HG03571 (cell line): ENCODE results near the gene JMY.

Experiments
- ATAC-seq: cut with Tn5 transposase; IDR thresholded peaks from one replicate; pipeline ENCODE4 v1.9.1; 2021; ENCODE audit not compliant: unreplicated experiment

The JMY gene

GRCh38 chr5:79285285-79285684, 49.4 kb downstream of the JMY start:
- no peak for ATAC-seq

DNA sequence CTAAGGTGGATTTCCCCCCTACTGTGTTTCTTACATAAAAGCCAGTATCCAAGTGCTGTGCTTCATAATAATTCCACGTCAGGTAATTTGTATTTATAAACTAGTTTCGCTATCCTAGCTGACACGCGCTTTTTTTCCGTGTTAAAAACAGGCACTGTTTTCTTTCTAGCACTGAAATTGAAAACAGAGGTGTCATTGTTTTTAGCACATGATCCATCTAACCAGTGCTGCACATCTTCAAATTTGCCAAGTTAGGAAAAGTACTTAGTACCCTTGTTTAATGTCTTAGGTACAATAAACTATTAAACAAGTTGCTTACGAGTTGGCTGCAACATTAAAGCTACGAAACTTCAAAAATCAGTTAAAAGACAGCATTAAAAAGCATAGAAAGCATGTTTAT, 49.9 kb downstream of the JMY start:
- no peak for ATAC-seq

DNA sequence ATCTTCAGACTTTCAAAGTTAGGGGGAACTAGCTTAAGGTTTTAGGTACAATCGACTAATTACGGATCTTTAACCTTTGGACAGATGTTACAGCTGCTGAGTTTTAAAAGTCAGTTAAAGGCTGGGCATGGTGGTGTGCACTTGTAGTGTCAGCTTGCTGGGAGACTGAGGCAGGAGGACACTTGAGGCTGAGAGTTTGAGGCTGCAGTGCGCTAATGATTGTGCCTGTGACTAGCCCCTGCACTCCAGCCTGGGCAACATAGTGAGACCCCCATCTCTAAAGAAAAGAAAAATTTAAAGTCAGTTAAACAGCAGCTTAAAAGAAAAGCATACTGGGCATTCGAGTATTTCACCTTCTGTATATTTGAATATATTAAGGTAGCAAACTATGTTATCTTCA, 51.4 kb downstream of the JMY start:
- no peak for ATAC-seq

- ATAC-seq, result no peak
These were observed 52.0 kb downstream of the JMY start for GRCh38 chr5:79287907-79288306.

- ATAC-seq, result no peak
These were observed 59.1 kb downstream of the JMY start for GRCh38 chr5:79295029-79295428.

DNA sequence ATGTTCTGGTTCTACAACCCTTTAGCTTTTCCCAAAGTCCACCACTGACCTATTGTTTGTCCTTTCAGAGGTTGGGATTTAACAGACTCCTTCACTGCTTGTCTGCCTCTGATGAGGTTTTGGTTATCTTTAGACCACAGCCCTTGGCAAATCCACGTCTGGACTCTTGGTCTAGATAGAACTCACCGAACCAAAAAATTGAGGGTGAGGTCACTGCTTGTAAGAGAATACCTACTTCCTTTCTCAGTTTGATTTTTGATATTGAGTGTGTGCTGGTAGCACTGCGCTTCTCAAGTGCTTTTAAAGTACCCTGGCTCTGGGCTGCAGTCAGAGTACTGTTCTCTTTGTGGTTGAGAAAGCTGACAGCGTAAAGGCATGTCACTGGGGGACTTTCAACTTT, 61.7 kb downstream of the JMY start:
- ATAC-seq, result no peak

DNA sequence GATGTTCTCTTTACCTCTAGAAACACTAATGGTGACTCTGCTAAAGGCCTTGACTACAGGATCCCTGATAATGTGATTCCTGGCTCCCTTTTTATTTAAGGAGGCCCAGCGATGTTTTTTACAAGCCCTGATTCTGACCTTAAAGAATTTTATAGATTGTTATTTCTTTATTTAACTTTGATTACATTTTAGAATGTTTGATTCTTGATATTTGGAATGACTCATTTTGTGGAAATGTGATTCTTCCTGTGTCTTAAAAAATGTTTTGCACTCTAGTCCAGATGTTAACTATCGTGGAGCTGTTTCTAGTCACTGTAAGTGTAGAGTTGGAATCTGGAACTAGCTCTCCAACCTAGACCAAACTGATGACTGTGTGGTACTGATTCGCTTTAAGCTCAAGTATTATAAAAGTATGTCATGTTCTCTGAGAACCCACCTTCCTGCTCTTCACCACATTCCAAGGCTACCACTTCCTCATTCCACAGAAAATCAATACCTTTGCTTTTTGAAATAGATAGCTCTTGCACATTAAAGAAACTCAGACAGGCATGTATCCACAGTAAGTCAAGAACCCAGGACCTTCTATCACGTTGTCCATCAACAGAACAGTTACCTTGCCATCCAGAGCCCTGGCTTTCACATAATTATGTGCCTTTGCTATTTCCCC, 65.2 kb downstream of the JMY start:
- ATAC-seq, result no peak

DNA sequence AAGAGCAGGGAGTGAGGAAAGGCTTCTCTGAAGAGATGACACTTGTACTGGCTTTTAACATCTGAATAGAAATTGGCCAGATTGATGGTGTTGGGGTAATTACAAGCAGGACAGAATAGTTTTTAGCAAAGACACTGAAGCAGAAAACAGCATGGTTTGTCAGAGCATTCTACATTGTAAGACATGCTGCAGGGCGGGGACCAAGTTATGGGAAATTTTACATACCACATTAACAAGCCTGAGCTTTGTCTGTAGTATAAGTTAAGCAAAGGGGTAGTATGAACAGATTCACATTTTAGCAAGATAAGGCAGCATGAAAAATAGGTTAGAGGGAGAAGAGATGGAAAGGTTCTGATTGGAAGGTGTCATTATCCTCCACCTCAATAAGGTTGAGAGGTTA, 66.5 kb downstream of the JMY start:
- ATAC-seq, result no peak

GRCh38 chr5:79305706-79306105, 69.8 kb downstream of the JMY start:
- ATAC-seq, result no peak

GRCh38 chr5:79318935-79319614, 83.1 kb downstream of the JMY start:
- no peak for ATAC-seq

DNA sequence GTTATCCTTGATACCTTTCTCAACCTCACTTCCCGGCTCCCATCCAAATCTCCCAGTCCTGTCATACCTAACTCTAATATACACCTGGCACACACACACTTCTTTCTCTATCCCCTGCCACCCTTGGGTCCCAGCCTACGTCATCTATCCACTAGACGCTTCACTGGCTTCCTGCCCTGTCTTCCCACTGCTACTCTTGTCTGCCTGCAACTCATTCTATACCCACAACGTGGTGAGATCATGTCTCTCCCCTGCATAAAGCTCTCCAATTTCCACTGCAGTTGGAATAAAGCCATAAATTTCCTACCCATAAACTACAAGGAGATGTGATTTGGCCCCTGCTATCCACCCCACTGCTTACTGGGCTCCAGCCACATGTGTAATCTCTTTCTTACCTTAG, 93.5 kb downstream of the JMY start:
- ATAC-seq, result no peak

GRCh38 chr5:79330071-79330470, 94.1 kb downstream of the JMY start:
- no peak for ATAC-seq

GRCh38 chr5:79333852-79334557, 98.1 kb downstream of the JMY start:
- no peak for ATAC-seq

DNA sequence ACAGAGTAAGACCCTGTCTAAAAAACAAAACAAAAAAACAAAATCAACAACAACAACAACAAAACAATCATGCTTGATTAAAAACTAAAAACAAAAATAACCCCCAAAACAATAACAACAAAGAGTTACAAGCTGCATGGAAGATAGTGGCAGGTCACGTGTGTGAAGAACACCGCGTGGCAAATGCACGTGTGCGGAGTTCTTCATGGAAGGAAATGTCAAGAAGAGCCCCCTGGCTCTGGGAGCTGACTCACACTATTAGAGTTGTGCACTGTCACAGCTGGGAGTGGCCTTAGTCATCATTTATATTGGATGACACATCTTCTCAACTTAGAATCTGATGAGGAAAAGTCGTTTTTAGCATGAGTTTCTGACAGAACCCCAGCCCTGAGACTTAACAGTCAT, 110.5 kb downstream of the JMY start:
- no peak for ATAC-seq

DNA sequence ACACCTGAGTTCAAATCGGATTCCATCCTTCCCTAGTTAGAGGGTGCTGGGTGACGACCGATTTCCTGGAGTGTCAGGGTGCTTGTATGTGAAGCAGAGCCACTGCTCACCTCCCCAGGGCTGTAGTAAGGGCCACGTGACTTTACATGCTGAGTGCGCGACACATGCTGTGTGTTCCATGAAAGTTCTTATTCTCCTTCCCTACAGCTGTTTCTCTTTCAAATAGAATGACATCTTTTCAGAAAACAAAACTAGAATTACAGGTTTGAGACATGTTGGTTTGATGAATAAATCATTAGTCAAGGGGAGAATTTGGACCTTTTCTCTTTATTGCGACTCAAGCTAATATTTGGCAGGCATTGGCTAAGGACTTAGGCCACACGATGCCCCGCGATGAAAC, 113.1 kb downstream of the JMY start:
- no peak for ATAC-seq

DNA sequence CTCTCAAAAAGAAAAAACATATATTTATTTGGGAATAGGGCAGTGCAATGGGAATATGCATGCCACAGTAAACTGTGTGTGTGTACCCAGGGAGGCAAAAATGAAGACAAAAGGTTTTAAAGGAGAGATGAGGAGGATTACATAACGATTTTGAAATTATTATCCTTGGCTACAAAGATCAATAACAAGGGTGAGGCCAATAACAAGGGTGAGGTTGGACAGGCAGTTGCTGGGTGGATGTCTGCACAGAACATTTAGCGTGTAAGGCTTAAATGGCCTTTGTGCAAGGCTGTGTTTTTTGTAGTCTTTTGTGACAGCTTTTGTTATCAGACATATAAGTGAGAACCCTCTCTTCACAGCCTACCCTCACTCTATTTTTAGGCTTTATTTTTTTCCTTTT, 114.0 kb downstream of the JMY start:
- ATAC-seq, result no peak

GRCh38 chr5:79357398-79357797, 121.5 kb downstream of the JMY start:
- ATAC-seq, result no peak
